ENCODE measurements around the gene DSCAM. TPM values are rescaled to one million over a fixed set of nuclear protein-coding genes. Genes with fewer than 3 reads are reported as not detected.
"Not testable (repeated sequence)": the region's sequence is repeated elsewhere in the genome, so short reads cannot be mapped to it uniquely, and the experiment has no call there.

Gene DSCAM
- total RNA-seq, 1 donor from 2014 or later = 4.4 TPM

GRCh38 chr21:40447016-40447415 is 399.9 kb downstream of the DSCAM start:
- H3K36me3 Mint-ChIP-seq (ENCODE audit: unreplicated experiment) = no peaks in the 10 kb centered on the region
- no peaks in the 10 kb centered on the region for H3K4me1 Mint-ChIP-seq (ENCODE audit: low read depth, unreplicated experiment)
- TF ChIP-seq, protein P1, sequence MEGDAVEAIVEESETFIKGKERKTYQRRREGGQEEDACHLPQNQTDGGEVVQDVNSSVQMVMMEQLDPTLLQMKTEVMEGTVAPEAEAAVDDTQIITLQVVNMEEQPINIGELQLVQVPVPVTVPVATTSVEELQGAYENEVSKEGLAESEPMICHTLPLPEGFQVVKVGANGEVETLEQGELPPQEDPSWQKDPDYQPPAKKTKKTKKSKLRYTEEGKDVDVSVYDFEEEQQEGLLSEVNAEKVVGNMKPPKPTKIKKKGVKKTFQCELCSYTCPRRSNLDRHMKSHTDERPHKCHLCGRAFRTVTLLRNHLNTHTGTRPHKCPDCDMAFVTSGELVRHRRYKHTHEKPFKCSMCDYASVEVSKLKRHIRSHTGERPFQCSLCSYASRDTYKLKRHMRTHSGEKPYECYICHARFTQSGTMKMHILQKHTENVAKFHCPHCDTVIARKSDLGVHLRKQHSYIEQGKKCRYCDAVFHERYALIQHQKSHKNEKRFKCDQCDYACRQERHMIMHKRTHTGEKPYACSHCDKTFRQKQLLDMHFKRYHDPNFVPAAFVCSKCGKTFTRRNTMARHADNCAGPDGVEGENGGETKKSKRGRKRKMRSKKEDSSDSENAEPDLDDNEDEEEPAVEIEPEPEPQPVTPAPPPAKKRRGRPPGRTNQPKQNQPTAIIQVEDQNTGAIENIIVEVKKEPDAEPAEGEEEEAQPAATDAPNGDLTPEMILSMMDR (IDR thresholded peaks at IDR 0.05; ENCODE audit: partially characterized antibody, unreplicated experiment) = no peak
- no peaks in the 10 kb centered on the region for H3K27me3 Mint-ChIP-seq (ENCODE audit: unreplicated experiment)
- H3K27ac Mint-ChIP-seq (ENCODE audit: unreplicated experiment) = no peak overlapping the region
- no peak overlapping the region for H3K4me3 Mint-ChIP-seq (ENCODE audit: unreplicated experiment)
- H3K9me3 Mint-ChIP-seq (ENCODE audit: unreplicated experiment) = no peaks in the 10 kb centered on the region
- DNase-seq = no peak

DNA sequence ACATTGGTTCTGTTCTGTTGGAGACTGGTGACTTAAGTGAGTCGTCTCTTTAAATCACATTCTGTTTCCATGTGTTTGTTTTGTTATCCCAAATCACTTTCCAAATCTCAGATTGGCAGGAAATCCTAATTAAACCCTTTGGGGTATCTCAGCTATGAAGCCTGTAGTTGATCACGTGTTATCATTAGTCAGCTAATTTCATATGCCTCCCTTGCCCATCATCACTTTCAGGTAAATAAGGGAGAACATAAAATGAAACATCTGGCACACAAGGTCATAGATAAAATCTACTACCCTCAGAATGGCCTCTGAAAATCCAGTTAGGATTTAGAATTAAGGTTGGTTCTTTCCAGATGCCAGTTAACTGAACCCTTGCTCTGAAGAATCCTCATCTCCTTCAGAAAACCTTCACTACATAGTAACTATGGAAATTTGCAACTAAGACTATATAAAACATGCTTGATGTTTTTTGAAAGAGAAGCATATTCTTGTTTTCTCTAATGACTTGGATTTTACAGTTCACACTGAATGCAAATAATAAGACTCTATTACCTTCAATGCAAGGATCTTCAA is 401.5 kb downstream of the DSCAM start:
- no peaks in the 10 kb centered on the region for H3K27me3 Mint-ChIP-seq (ENCODE audit: unreplicated experiment)
- no peak for DNase-seq
- no peaks in the 10 kb centered on the region for H3K9me3 Mint-ChIP-seq (ENCODE audit: unreplicated experiment)
- no peak overlapping the region for H3K27ac Mint-ChIP-seq (ENCODE audit: unreplicated experiment)
- no peaks in the 10 kb centered on the region for H3K36me3 Mint-ChIP-seq (ENCODE audit: unreplicated experiment)
- H3K4me3 Mint-ChIP-seq (ENCODE audit: unreplicated experiment) = no peak overlapping the region
- TF ChIP-seq, protein P1 (IDR thresholded peaks at IDR 0.05; ENCODE audit: partially characterized antibody, unreplicated experiment) = no peak
- no peaks in the 10 kb centered on the region for H3K4me1 Mint-ChIP-seq (ENCODE audit: low read depth, unreplicated experiment)

GRCh38 chr21:40439581-40439980 is 407.4 kb downstream of the DSCAM start:
- not testable (repeated sequence) for DNase-seq; H3K4me3 Mint-ChIP-seq (ENCODE audit: unreplicated experiment); H3K27me3 Mint-ChIP-seq (ENCODE audit: unreplicated experiment); H3K4me1 Mint-ChIP-seq (ENCODE audit: low read depth, unreplicated experiment); H3K36me3 Mint-ChIP-seq (ENCODE audit: unreplicated experiment); H3K9me3 Mint-ChIP-seq (ENCODE audit: unreplicated experiment); H3K27ac Mint-ChIP-seq (ENCODE audit: unreplicated experiment)

DNA sequence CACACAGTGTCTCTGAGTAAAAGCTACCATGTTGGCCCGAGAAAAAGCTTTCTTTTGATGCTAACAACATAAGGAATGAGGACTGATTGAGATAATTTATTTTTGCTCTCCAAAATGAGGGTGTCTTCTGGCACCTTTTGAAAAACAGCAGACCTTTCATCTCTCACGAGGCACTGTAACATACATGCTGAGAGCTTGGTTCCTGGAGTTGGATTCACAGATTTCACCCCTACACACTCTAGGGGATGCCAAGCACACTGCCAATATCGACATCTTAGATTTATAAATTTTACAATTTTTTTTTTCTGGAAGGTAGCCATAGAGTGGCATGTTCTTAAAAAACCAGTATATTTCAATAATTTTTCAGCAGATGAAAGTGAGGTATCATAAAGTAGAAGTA is 408.3 kb downstream of the DSCAM start:
- Mint-ChIP-seq H3K4me3 (ENCODE audit: unreplicated experiment) (no peak overlapping the region), H3K27me3 (ENCODE audit: unreplicated experiment) (no peaks in the 10 kb centered on the region), H3K27ac (ENCODE audit: unreplicated experiment) (no peak overlapping the region), H3K36me3 (ENCODE audit: unreplicated experiment) (no peaks in the 10 kb centered on the region), H3K9me3 (ENCODE audit: unreplicated experiment) (peaks cover 2% of the 10 kb centered on the region), H3K4me1 (ENCODE audit: low read depth, unreplicated experiment) (no peaks in the 10 kb centered on the region)
- no peak for DNase-seq
- TF ChIP-seq, protein P1 (IDR thresholded peaks at IDR 0.05; ENCODE audit: partially characterized antibody, unreplicated experiment) = no peak

- Mint-ChIP-seq H3K4me3 (ENCODE audit: unreplicated experiment) (no peak overlapping the region), H3K36me3 (ENCODE audit: unreplicated experiment) (no peaks in the 10 kb centered on the region), H3K27me3 (ENCODE audit: unreplicated experiment) (no peaks in the 10 kb centered on the region), H3K4me1 (ENCODE audit: low read depth, unreplicated experiment) (no peaks in the 10 kb centered on the region), H3K9me3 (ENCODE audit: unreplicated experiment) (peaks cover 8% of the 10 kb centered on the region), H3K27ac (ENCODE audit: unreplicated experiment) (no peak overlapping the region)
- no peak for DNase-seq
- TF ChIP-seq, protein P1 (IDR thresholded peaks at IDR 0.05; ENCODE audit: partially characterized antibody, unreplicated experiment) = no peak
Measured at GRCh38 chr21:40436261-40436660, 410.7 kb downstream of the DSCAM start.
